Stimulated activated CD8-positive, alpha-beta memory T cell treated with anti-CD3 and anti-CD28 coated beads, Interleukin-12 subunit alpha, Interleukin-12 subunit beta, amount 100 ng/mL, for 4 hours (primary cell): ENCODE measurements around the gene TRIP6.
"Not testable (repeated sequence)": the region's sequence is repeated elsewhere in the genome, so short reads cannot be mapped to it uniquely, and the experiment has no call there.

Experiments used
- DNase-seq: peaks from one replicate; pipeline ENCODE4 v3.0.0-alpha.2; 2020; ENCODE audit warnings: low read depth

TRIP6 gene

GRCh38 chr7:100890653-100891567 is 23.7 kb downstream of the TRIP6 start:
- no peak for DNase-seq

DNA sequence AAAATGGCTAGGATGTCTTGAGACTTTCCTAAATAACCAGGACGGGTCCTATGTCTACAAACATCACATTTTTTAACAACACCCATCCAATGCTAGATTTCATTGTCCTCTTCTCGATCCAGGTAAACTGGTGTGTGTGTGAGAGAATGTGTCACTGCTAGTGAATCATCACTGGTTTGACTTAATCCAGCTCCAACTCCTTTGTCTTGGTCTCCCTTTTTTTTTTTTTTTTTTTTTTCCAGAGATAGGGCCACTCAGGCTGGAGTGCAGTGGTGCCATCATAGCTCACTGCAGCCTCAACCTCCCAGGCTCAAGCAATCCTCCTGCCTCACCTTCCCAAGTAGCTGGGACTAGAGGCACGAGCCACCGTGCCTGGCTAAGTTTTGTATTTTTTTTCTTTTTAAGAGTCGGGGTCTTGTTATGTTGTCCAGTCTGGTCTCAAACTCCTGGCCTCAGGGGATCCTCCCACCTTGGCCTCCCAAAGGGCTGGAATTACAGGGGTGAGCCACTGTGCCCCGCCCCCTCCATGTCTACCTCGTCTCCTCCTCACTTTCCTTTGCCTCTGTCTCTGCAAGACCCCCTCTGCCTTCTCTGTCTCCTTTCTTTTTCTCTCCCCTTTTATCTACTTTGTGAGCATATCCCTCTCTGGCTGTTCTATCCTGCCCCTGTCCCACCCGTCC is 24.5 kb downstream of the TRIP6 start:
- DNase-seq, result no peak

DNA sequence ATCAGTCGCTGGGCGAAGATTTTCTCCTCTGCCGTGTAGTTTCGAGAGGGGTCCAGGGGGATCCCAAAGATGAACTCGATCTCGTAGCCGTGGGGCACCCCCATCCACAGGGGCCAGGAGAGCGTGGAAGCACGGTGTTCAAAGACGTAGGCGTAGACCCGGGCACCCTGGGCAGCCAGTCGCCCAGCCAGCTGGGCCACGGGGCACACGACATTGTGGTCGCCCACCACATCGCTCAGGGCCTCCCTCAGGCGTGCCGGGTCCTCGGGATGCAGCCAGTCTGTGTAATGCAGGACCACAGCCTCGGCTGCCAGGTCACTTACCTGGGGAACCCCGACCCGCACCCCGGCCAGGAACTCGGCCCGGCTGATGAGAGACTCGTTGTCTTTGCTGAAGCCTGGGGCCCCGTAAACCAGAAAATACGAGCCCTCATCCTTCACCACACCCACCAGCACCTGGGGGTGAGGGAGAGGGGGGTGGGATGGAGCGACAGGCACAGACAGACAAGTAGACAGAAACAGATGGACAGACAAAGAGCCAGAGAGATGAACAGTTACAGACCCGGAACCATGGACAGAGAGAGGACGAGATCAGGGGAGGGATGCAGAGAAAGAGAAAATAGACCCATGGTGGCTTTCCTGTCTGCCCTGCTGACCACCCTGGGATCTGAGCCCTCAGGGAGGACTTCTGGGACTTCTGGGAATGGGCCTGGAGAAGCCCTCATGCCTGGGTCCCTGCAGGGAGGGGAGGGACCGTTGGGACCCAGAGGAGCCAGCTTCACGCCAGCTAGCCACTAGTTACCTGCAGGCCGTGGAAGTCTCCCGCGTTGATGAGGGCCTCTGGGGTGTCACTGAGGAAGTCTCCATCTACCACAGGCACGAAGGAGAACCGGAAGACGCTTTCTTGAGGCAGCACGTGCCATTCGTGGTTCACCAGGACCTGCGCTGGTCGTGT is 25.5 kb downstream of the TRIP6 start:
- DNase-seq, result no peak

DNA sequence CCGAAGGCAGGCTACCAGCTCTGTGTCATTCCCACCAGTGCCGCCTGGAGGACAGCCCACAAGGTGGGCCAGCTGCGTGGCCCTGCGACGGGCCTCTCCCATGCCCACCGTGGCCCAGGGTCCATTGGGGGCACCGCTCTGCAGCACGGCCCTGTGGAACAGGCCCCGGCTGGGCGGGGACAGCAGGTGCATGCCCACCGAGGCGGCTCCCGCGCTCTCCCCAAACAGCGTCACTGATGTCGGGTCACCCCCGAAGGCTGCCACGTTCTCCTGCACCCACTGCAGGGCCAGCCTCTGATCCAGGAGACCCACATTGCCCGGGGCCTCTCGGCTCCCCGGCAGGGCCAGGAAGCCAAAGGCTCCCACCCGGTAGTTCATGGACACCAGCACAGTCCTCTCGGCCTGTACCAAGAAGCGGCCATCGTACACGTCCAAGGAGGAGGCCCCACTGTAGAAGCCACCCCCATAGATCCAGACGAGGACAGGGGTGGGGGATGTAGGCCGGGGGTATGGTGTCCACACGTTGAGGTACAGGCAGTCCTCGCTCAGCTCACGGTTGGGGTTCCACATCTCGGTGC is 26.2 kb downstream of the TRIP6 start:
- no peak for DNase-seq

DNA sequence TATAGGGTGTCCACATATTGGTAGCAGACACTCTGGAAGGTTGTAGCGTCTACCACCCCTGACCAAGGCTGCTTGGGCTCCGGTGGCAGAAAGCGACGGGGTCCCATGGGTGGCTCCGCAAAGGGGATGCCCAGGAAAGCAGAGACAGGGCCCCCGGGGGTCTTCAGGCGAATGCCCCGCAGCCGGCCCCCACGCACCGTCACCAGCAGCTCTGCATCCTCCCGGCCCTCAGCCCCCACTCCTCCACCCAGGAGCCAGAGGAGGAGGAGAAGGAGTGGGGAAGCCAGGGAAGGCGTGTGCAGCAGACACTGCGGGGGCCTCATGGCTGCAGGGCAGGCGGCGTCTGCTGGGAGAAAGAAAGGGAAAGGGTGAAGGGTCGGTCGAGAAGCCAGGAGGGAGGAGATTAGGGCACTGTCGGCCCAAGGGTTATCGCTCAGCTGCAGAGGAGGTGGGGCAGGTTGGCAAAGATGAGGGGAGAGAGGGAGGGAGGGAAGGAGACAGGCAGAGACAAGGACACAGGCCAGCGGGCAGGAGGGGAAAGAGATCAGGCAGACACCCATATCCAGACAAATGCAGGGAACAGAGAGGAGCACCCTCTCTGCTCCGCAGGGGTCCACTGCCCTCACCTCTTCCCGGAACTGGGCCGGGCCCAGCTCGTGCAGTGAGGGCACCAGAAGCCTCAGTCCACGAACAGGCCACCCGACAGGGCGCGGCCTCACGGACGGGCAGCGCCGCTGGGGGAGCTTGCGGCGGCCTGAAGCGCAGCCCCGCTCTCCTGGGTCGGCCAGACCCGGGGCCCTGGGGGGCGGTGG is 26.9 kb downstream of the TRIP6 start:
- no peak for DNase-seq

- DNase-seq, result no peak
Observed at GRCh38 chr7:100894860-100895700, 27.9 kb downstream of the TRIP6 start.

DNA sequence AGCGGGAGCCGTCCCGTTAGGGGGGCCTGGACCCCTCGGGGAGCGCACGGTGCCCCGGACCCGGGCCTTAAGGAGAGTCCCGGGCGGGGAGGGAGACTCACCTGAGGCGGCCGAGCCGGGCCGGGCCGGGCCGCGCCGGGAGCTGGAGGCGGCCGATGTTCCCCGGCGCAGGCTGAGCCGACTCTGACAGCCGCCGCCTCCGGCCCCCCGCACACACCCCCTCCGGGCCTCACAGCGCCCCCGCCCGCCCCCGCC is 28.4 kb downstream of the TRIP6 start, which contains the start of gene ACHE:
ACHE (minus strand) TSS at position 188 of the 255 bp plus-strand sequence. CDS start 1,656 bp downstream, outside the sequence.
- DNase-seq, result no peak

DNA sequence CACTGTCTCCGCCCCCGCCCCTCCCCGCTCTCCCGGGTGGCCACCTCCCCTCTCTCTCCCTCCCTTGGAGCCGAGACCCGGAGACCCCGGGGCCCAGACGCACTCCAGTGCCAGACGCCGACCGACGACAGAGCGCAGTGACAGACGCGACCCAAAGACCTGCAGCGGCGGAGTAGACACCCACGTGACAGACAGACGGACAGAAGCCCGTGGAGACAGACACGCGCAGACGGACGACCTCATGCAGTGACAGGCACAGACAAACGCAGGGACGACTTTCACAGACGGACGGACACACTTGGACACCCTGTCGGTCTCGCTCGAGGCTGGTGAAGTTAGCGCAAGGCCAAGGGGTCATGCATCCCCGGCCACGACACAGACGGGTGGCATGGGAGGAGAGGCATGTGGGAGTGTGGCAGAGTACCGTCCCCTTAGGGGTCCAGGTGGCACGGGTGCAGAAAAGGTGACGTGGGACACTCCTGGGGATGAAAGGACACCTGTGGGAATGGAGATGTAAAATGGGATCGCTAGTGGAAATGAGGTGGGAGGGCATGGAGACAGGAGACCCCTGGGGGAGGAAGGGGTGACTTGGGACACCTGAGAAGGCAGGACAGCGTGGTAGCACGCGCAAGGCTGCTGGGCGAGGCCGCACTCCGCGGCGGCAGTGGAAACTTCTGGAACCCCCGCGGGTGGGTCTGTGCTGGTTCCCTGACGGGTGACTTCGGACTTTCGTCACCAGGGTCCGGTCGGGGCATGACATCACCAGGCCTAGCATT is 29.0 kb downstream of the TRIP6 start:
- DNase-seq, result no peak

GRCh38 chr7:100896732-100897608 is 29.8 kb downstream of the TRIP6 start:
- DNase-seq, result no peak

DNA sequence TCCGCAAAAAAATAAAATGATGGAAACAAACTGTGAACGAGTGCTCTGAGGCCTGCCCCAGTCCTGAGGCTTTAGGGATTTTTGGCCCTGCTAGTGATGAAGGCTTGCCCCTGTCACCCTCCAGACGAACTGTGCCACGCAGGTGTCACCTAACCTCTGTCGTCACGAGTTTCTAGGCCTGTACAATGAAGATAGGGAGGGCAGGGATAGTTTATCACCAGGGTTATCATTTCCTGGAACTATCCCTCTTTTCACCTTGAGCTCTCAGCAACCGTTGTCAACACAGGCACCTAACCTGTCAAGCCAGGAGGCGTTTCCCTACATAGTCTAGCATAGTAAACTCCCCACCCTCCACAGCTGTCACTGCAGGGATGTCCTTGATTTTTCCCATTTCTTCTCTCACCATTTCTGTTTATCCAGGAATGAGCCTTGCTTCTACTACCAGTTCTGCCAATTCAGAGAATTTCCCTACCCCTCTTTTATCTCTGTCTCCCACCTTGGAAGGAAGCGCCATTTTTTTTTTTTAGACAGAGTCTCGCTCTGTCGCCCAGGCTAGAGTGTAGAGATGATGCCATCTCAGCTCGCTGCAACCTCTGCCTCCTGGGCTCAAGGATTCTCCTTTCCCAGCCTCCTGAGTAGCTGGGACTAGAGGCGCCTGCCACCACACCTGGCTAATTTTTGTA is 30.7 kb downstream of the TRIP6 start:
- DNase-seq, result no peak

DNA sequence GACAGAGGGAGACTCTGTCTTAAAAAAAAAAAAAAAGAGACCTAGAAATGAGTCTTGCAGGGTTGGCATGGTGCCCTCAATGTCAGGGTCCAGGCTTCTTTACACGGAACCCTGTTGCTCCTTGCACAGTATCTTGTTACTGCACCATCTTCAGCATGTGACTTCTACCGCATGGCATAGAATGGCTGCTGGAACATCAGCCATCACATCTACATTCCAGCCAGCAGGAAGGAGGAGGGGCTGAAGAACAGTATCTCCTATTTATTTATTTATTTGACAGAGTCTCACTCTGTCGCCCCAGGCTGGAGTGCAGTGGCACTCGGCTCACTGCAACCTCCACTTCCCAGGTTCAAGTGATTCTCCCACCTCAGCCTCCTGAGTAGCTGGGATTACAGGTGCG is 32.2 kb downstream of the TRIP6 start:
- no peak for DNase-seq

GRCh38 chr7:100900978-100901377 is 33.8 kb downstream of the TRIP6 start:
- DNase-seq, result no peak

GRCh38 chr7:100901921-100902332 is 34.7 kb downstream of the TRIP6 start:
- no peak for DNase-seq

GRCh38 chr7:100902638-100903037 is 35.5 kb downstream of the TRIP6 start:
- DNase-seq, result no peak

GRCh38 chr7:100908512-100908911 is 41.3 kb downstream of the TRIP6 start:
- DNase-seq, result no peak

GRCh38 chr7:100910443-100910842 is 43.3 kb downstream of the TRIP6 start:
- DNase-seq, result not testable (repeated sequence)

DNA sequence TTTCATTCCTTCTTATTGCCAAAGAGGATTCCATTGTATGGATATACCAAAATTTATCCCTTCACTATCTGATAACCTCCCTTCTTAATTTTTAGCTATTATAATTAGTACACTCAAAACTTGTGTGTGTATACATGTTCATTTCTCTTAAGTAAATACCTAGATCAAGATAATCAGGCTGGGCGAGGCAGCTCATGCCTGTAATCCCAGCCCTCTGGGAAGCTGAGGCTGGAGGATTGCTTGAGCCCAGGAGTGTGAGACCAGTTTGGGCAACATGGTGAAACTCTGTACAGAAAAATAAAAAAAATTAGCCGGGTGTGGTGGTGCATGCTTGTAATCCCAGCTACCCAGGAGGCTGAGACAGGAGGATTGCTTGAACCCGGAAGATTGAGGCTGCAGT is 44.3 kb downstream of the TRIP6 start:
- DNase-seq, result no peak
